H9 (cell line): ENCODE data around the gene DHRSX. TPM values are rescaled to one million over a fixed set of nuclear protein-coding genes. Genes with fewer than 3 reads are reported as not detected.

ENCODE experiments used
- DNase-seq: peaks from one replicate; pipeline ENCODE4 v3.0.0-alpha.2; 2017
- H2AFZ ChIP-seq: one replicate; pipeline ENCODE4 v1.6.1; 2013; ENCODE audit warnings: mild to moderate bottlenecking, low read length, control low read depth, moderate library complexity
- H2AK5ac ChIP-seq: 2 replicates; pipeline ENCODE4 v1.6.1; 2013; ENCODE audit warnings: low read length, control low read depth, mixed read lengths; ENCODE audit not compliant: insufficient read length
- H2BK120ac ChIP-seq: one replicate; pipeline ENCODE4 v1.6.1; 2013; ENCODE audit warnings: low read depth, mild to moderate bottlenecking, low read length, control low read depth, inconsistent platforms; ENCODE audit not compliant: poor library complexity, severe bottlenecking
- H2BK12ac ChIP-seq: 2 replicates; pipeline ENCODE4 v1.6.1; 2013; ENCODE audit warnings: low read length, control low read depth, mixed read lengths, low read depth; ENCODE audit not compliant: insufficient read length
- H2BK15ac ChIP-seq: 2 replicates; pipeline ENCODE4 v1.6.1; 2013; ENCODE audit warnings: low read depth, low read length, control low read depth
- H2BK20ac ChIP-seq: one replicate; pipeline ENCODE4 v1.6.1; 2013; ENCODE audit warnings: low read depth, mild to moderate bottlenecking, low read length, control low read depth, inconsistent platforms; ENCODE audit not compliant: poor library complexity, severe bottlenecking
- H2BK5ac ChIP-seq: 2 replicates; pipeline ENCODE4 v1.6.1; 2013; ENCODE audit warnings: low read length, control low read depth, mixed read lengths; ENCODE audit not compliant: insufficient read length
- H3K14ac ChIP-seq: 2 replicates; pipeline ENCODE4 v1.6.1; 2013; ENCODE audit warnings: low read length, control low read depth; ENCODE audit not compliant: insufficient read depth
- H3K18ac ChIP-seq: 2 replicates; pipeline ENCODE4 v1.6.1; 2013; ENCODE audit warnings: low read depth, mild to moderate bottlenecking, mixed read lengths, low read length, control low read depth; ENCODE audit not compliant: insufficient read length
- H3K23ac ChIP-seq: 2 replicates; pipeline ENCODE4 v1.6.1; 2013; ENCODE audit warnings: low read length, control low read depth, mixed read lengths, low read depth; ENCODE audit not compliant: insufficient read length
- H3K23me2 ChIP-seq: 2 replicates; pipeline ENCODE4 v1.6.1; 2013; ENCODE audit warnings: low read depth, mild to moderate bottlenecking, mixed read lengths, low read length, control low read depth; ENCODE audit not compliant: insufficient read length, poor library complexity, severe bottlenecking
- H3K27ac ChIP-seq: 2 replicates; pipeline ENCODE4 v1.5.1; 2013; ENCODE audit warnings: low read length, control low read depth, mixed read lengths, low read depth; ENCODE audit not compliant: insufficient read length
- H3K27me3 ChIP-seq: 2 replicates; pipeline ENCODE4 v1.6.1; 2013; ENCODE audit warnings: low read length, control low read depth, inconsistent platforms; ENCODE audit not compliant: insufficient read depth
- H3K4ac ChIP-seq: 2 replicates; pipeline ENCODE4 v1.6.1; 2013; ENCODE audit warnings: low read depth, mild to moderate bottlenecking, control low read depth, inconsistent platforms, low read length, moderate library complexity
- H3K4me1 ChIP-seq: 2 replicates; pipeline ENCODE4 v1.6.1; 2013; ENCODE audit warnings: low read length, control low read depth, inconsistent platforms; ENCODE audit not compliant: insufficient read depth
- H3K4me2 ChIP-seq: 2 replicates; pipeline ENCODE4 v1.6.1; 2013; ENCODE audit warnings: low read length, control low read depth, mixed read lengths; ENCODE audit not compliant: insufficient read length, insufficient read depth
- H3K56ac ChIP-seq: 2 replicates; pipeline ENCODE4 v1.6.1; 2013; ENCODE audit warnings: low read depth, mild to moderate bottlenecking, mixed read lengths, low read length, control low read depth; ENCODE audit not compliant: insufficient read length
- H3K79me1 ChIP-seq: 2 replicates; pipeline ENCODE4 v1.6.1; 2013; ENCODE audit warnings: low read depth, mild to moderate bottlenecking, moderate library complexity, low read length, control low read depth, inconsistent platforms; ENCODE audit not compliant: insufficient read depth, poor library complexity, severe bottlenecking
- H3K79me2 ChIP-seq: 2 replicates; pipeline ENCODE4 v1.6.1; 2013; ENCODE audit warnings: low read length, control low read depth, inconsistent platforms; ENCODE audit not compliant: insufficient read depth
- H3K9ac ChIP-seq: 2 replicates; pipeline ENCODE4 v1.6.1; 2013; ENCODE audit warnings: low read length, control low read depth, mixed read lengths; ENCODE audit not compliant: insufficient read length; ENCODE audit errors: extremely low read depth
- H3K9me3 ChIP-seq: one replicate; pipeline ENCODE4 v1.6.1; 2013; ENCODE audit warnings: low read depth, low read length, inconsistent platforms; ENCODE audit not compliant: control insufficient read depth
- H3T11ph ChIP-seq: one replicate; pipeline ENCODE4 v1.6.1; 2013; ENCODE audit warnings: mild to moderate bottlenecking, low read length, control low read depth, inconsistent platforms
- H4K20me1 ChIP-seq: one replicate; pipeline ENCODE4 v1.6.1; 2013; ENCODE audit not compliant: control insufficient read depth, insufficient read length, insufficient read depth
- H4K5ac ChIP-seq: 2 replicates; pipeline ENCODE4 v1.6.1; 2013; ENCODE audit warnings: low read depth, mild to moderate bottlenecking, mixed read lengths, low read length, control low read depth; ENCODE audit not compliant: insufficient read length
- H4K8ac ChIP-seq: replicated peaks from 2 replicates; pipeline ENCODE4 v1.6.1; 2013; ENCODE audit warnings: low read length, control low read depth, mixed read lengths, low read depth; ENCODE audit not compliant: insufficient read length
- H4K91ac ChIP-seq: 2 replicates; pipeline ENCODE4 v1.6.1; 2013; ENCODE audit warnings: low read depth, mild to moderate bottlenecking, moderate library complexity, mixed read lengths, low read length, control low read depth; ENCODE audit not compliant: insufficient read length
- H3K27ac Mint-ChIP-seq, 3 experiments: 2 replicates in 2 of 3; 3 replicates in 1 of 3; pipeline ENCODE4 v1.8.0; 2020 to 2021; ENCODE audit warnings: mixed read lengths in 3 of 3, mild to moderate bottlenecking in 1 of 3, moderate library complexity in 1 of 3
- H3K27me3 Mint-ChIP-seq: 2 replicates; pipeline ENCODE4 v1.8.0; 2021; ENCODE audit warnings: low read depth, mild to moderate bottlenecking, moderate library complexity, mixed read lengths
- H3K36me3 Mint-ChIP-seq, 3 experiments: 2 replicates in 2 of 3; 3 replicates in 1 of 3; pipeline ENCODE4 v1.8.0; 2020 to 2021; ENCODE audit warnings: low read depth in 3 of 3, mixed read lengths in 3 of 3; ENCODE audit not compliant: insufficient read depth in 1 of 3
- H3K4me1 Mint-ChIP-seq, 2 experiments: 2 replicates each; pipeline ENCODE4 v1.8.0; 2020; ENCODE audit warnings: mixed read lengths in 2 of 2
- H3K4me3 Mint-ChIP-seq, 2 experiments: 2 replicates in 1 of 2; 3 replicates in 1 of 2; pipeline ENCODE4 v1.8.0; 2020 to 2021; ENCODE audit warnings: mild to moderate bottlenecking in 2 of 2, mixed read lengths in 2 of 2, moderate library complexity in 1 of 2
- H3K9me3 Mint-ChIP-seq, 2 experiments: 2 replicates in 1 of 2; 3 replicates in 1 of 2; pipeline ENCODE4 v1.8.0; 2020; ENCODE audit warnings: mild to moderate bottlenecking in 2 of 2, mixed read lengths in 2 of 2, moderate library complexity in 1 of 2
- CTCF ChIP-seq: fragments of 200-600 bp; sonication (generic); conservative IDR thresholded peaks from 3 replicates; pipeline ENCODE4 v1.8.0; 2021; ENCODE audit warnings: antibody characterized with exemption, mild to moderate bottlenecking
- WGBS: extraction: QIAGEN DNeasy Blood & Tissue Kit; methylation state at CpG from one replicate; pipeline ENCODE4 v1.1.7; 2013; ENCODE audit warnings: missing lambda C conversion rate, low lambda C conversion rate, mixed read lengths; ENCODE audit not compliant: insufficient read length; ENCODE audit errors: extremely low coverage; 5-methylcytosine and 5-hydroxymethylcytosine counted together
- total RNA-seq: library from RNA; stranded (reverse); gene quantifications from 2 replicates; pipeline ENCODE4 v1.2.1, GENCODE V29; 2021

Gene DHRSX
- total RNA-seq, 1 experiment from 2014 or later, result 44.0 TPM

- peak overlapping the region; percentile 39 for H3K27ac ChIP-seq
- no peak overlapping the region for H2AK5ac ChIP-seq
- peaks cover 7% of the 10 kb centered on the region; the same call in 1 of the 2 replicates for H3K79me2 ChIP-seq
- no peaks in the 10 kb centered on the region for H3K27me3 ChIP-seq
- H4K5ac ChIP-seq, result no peak overlapping the region
- peak overlapping the region; percentile 71 to 98 (median 98) for H3K27ac Mint-ChIP-seq
- peaks cover 3% of the 10 kb centered on the region for H3K4me1 ChIP-seq
- peak overlapping the region in 1 of 2 experiments; percentile 62; a peak in 2 of 5 replicates for H3K4me3 Mint-ChIP-seq
- H3K4me1 Mint-ChIP-seq, result peaks cover 31 to 38% of the 10 kb centered on the region in 2 experiments
- H2BK20ac ChIP-seq, result no peak overlapping the region
- no peaks in the 10 kb centered on the region for H3K27me3 Mint-ChIP-seq
- no peak overlapping the region for H3K14ac ChIP-seq
- peaks cover 7 to 8% of the 10 kb centered on the region in 2 experiments for H3K9me3 Mint-ChIP-seq
- no peaks in the 10 kb centered on the region for H3K9me3 ChIP-seq
- no peak overlapping the region for H3K4ac ChIP-seq
- no peak overlapping the region for H3K4me2 ChIP-seq
- H3K23me2 ChIP-seq, result no peaks in the 10 kb centered on the region
- H2BK120ac ChIP-seq, result no peak overlapping the region
- H4K8ac ChIP-seq, result no peak overlapping the region
- no peaks in the 10 kb centered on the region for H3K79me1 ChIP-seq
- H2AFZ ChIP-seq, result no peak overlapping the region
- no peak overlapping the region for H3T11ph ChIP-seq
- TF ChIP-seq CTCF, result no peak
- no peak overlapping the region for H3K9ac ChIP-seq
- H3K56ac ChIP-seq, result no peak overlapping the region
- H2BK15ac ChIP-seq, result no peak overlapping the region
- DNase-seq, result no peak
- no CpG with 5 or more reads among the region's 12 CpGs for WGBS
- no peak overlapping the region for H3K23ac ChIP-seq
- no peak overlapping the region for H2BK5ac ChIP-seq
- no peak overlapping the region for H3K18ac ChIP-seq
- H3K36me3 Mint-ChIP-seq, result peaks cover 29 to 49% (median 43%) of the 10 kb centered on the region in 3 experiments
- no peak overlapping the region for H4K91ac ChIP-seq
- H2BK12ac ChIP-seq, result no peak overlapping the region
- H4K20me1 ChIP-seq, result peaks cover under 1% of the 10 kb centered on the region
Measured at GRCh38 chrX:2484256-2484655, 16.5 kb downstream of the DHRSX start.
